ENCODE results near the gene ZNF800. TPM values are rescaled to one million over a fixed set of nuclear protein-coding genes. Genes with fewer than 3 reads are reported as not detected.

The ZNF800 gene
- polyA plus RNA-seq, 1 of the 3 experiments (the other 2 are of a cell fraction) = 9.2 TPM

- DNase-seq = no peak
- H3F3A ChIP-seq (replicated peaks; ENCODE audit: insufficient read depth) = peaks cover 16% of the 10 kb centered on the region
- WGBS (ENCODE audit: low lambda C conversion rate) = 8% methylated on average over 1 of the region's 1 CpG
- no peaks in the 10 kb centered on the region for H3K9me3 ChIP-seq
- H3K9ac ChIP-seq = no peak overlapping the region
- H2AFZ ChIP-seq (ENCODE audit: low read depth) = no peak overlapping the region
- H3K27me3 ChIP-seq (ENCODE audit: insufficient read depth) = no peaks in the 10 kb centered on the region
- H3K9me2 ChIP-seq = no peaks in the 10 kb centered on the region
- H3K27ac ChIP-seq (ENCODE audit: low read depth in 2 of 2, low read length in 1 of 2) = no peak overlapping the region
- peaks cover 0 to 12% of the 10 kb centered on the region in 2 experiments; a peak in 2 of 4 replicates for H3K4me1 ChIP-seq (ENCODE audit: control insufficient read depth in 1 of 2, insufficient read depth in 2 of 2, low read depth in 1 of 2, low read length in 1 of 2)
- H3K4me3 ChIP-seq (ENCODE audit: low read depth in 2 of 2, low read length in 1 of 2) = no peak overlapping the region
- TF ChIP-seq USF2 (IDR thresholded peaks at IDR 0.05; ENCODE audit: borderline replicate concordance, low read depth, low read length) = no peak
- no peak for TF ChIP-seq USF1 (IDR thresholded peaks at IDR 0.05; ENCODE audit: borderline replicate concordance, low read depth)
- TF ChIP-seq JUND (IDR thresholded peaks at IDR 0.05) = no peak
- no peak for TF ChIP-seq RXRA (IDR thresholded peaks at IDR 0.05; ENCODE audit: borderline replicate concordance, low read depth)
- no peak for TF ChIP-seq EZH2phosphoT487 (IDR thresholded peaks at IDR 0.05; ENCODE audit: borderline replicate concordance, low read depth)
- no peak for TF ChIP-seq TAF1 (IDR thresholded peaks at IDR 0.05; ENCODE audit: borderline replicate concordance, low read depth, low read length)
- TF ChIP-seq POLR2AphosphoS5 (IDR thresholded peaks at IDR 0.05; ENCODE audit: low read depth, low read length) = no peak
- TF ChIP-seq NFIC (IDR thresholded peaks at IDR 0.05; ENCODE audit: borderline replicate concordance) = no peak
- no peak for TF ChIP-seq FOXJ3 (CRISPR knock-in tag; IDR thresholded peaks at IDR 0.05)
- no peak for TF ChIP-seq REST (IDR thresholded peaks at IDR 0.05; ENCODE audit: low read depth, low read length)
- no peak for TF ChIP-seq IRF3 (IDR thresholded peaks at IDR 0.05; ENCODE audit: low read depth, low read length)
- no peak for TF ChIP-seq PBX3 (IDR thresholded peaks at IDR 0.05)
- no peak for TF ChIP-seq CHD2 (IDR thresholded peaks at IDR 0.05; ENCODE audit: low read length, partially characterized antibody)
- no peak for TF ChIP-seq FOSL2 (IDR thresholded peaks at IDR 0.05; ENCODE audit: borderline replicate concordance, low read depth)
- ChIA-PET POLR2A (no interaction called here), CTCF (interaction anchor here (0.7 to 1.8 kb wide), 5 partner anchors 10 to 29 kb away, joined by 3 to 9 read pairs (median 3); no protein-coding TSS in a partner anchor)
- no peak overlapping the region for H3K4me2 ChIP-seq
- peaks cover 39% of the 10 kb centered on the region; the same call in 1 of the 2 replicates for H4K20me1 ChIP-seq (ENCODE audit: insufficient read depth)
- peaks cover 63% of the 10 kb centered on the region for H3K79me2 ChIP-seq (ENCODE audit: insufficient read depth)
- H3K36me3 ChIP-seq (replicated peaks in 1 of 2; ENCODE audit: control insufficient read depth in 1 of 2, insufficient read depth in 2 of 2, low read length in 1 of 2) = peaks cover 64 to 85% of the 10 kb centered on the region in 2 experiments
Observed at GRCh38 chr7:127377425-127377824, 15.1 kb downstream of the ZNF800 start.
